ENCODE data around the gene ADAP1. TPM values are rescaled to one million over a fixed set of nuclear protein-coding genes. Genes with fewer than 3 reads are reported as not detected.
"Not testable (repeated sequence)": the region's sequence is repeated elsewhere in the genome, so short reads cannot be mapped to it uniquely, and the experiment has no call there.

Gene ADAP1
- 6.2 and 6.8 TPM in 2 replicates for total RNA-seq (2021)
- long read RNA-seq, transcript ADAP1-217 (11 exons, 2,118 nt): major isoform, 8 of 12 reads
- long read RNA-seq, partial matches to known transcripts: 1 of 12 reads
- long read RNA-seq, other reads (novel, unspliced or antisense): 3 of 12 reads

GRCh38 chr7:954330-955238, at the start of gene ADAP1:
TSS of gene ADAP1 (minus strand) at chr7:954680. CDS start at chr7:954477, 203 bp downstream.
- H3K36me3 Mint-ChIP-seq (ENCODE audit: insufficient read depth in 1 of 3, low read depth in 3 of 3): no peaks in the 10 kb centered on the region; a peak in 1 of 7 replicates
- Histone ChIP-seq H3K27me3 (ENCODE audit: insufficient read depth, low read length) (peaks cover 3% of the 10 kb centered on the region; the same call in 1 of the 2 replicates), H2BK5ac (ENCODE audit: insufficient read length, low read length) (no peak within 1 kb of the TSS), H2BK15ac (ENCODE audit: low read depth, low read length) (no peak within 1 kb of the TSS), H3K56ac (ENCODE audit: insufficient read length, low read depth, low read length) (no peak within 1 kb of the TSS), H3K4me2 (ENCODE audit: insufficient read depth, insufficient read length, low read length) (peak within 1 kb of the TSS; percentile 61), H3K9ac (ENCODE audit: extremely low read depth, insufficient read length, low read length) (no peak within 1 kb of the TSS), H4K20me1 (ENCODE audit: control insufficient read depth, insufficient read depth, insufficient read length) (no peaks in the 10 kb centered on the region), H3K4me1 (ENCODE audit: insufficient read depth, low read length) (no peaks in the 10 kb centered on the region), H4K8ac (replicated peaks; ENCODE audit: insufficient read length, low read depth, low read length) (no peak within 1 kb of the TSS), H4K5ac (ENCODE audit: insufficient read length, low read depth, low read length) (no peak within 1 kb of the TSS), H3K23me2 (ENCODE audit: insufficient read length, low read depth, low read length, poor library complexity, severe bottlenecking) (peaks cover 5% of the 10 kb centered on the region), H3K23ac (ENCODE audit: insufficient read length, low read depth, low read length) (no peak within 1 kb of the TSS), H4K91ac (ENCODE audit: insufficient read length, low read depth, low read length) (no peak within 1 kb of the TSS), H3K79me1 (ENCODE audit: insufficient read depth, low read depth, low read length, poor library complexity, severe bottlenecking) (no peaks in the 10 kb centered on the region), H3K18ac (ENCODE audit: insufficient read length, low read depth, low read length) (no peak within 1 kb of the TSS), H2AFZ (ENCODE audit: low read length) (no peak within 1 kb of the TSS), H2AK5ac (ENCODE audit: insufficient read length, low read length) (no peak within 1 kb of the TSS), H3K4ac (ENCODE audit: low read depth, low read length) (no peak within 1 kb of the TSS), H3T11ph (ENCODE audit: low read length) (no peak within 1 kb of the TSS), H2BK120ac (ENCODE audit: low read depth, low read length, poor library complexity, severe bottlenecking) (no peak within 1 kb of the TSS), H2BK20ac (ENCODE audit: low read depth, low read length, poor library complexity, severe bottlenecking) (no peak within 1 kb of the TSS), H3K27ac (ENCODE audit: insufficient read length, low read depth, low read length) (no peak within 1 kb of the TSS), H3K14ac (ENCODE audit: insufficient read depth, low read length) (no peak within 1 kb of the TSS), H3K9me3 (ENCODE audit: control insufficient read depth, low read depth, low read length) (no peaks in the 10 kb centered on the region), H2BK12ac (ENCODE audit: insufficient read length, low read depth, low read length) (no peak within 1 kb of the TSS), H3K79me2 (ENCODE audit: insufficient read depth, low read length) (no peaks in the 10 kb centered on the region)
- peak; percentile 42 for DNase-seq
- no peak; the same call in 2 of the 3 replicates for TF ChIP-seq CTCF (conservative IDR thresholded peaks at IDR 0.05)
- H3K27ac Mint-ChIP-seq: no peak within 1 kb of the TSS
- H3K27me3 Mint-ChIP-seq (ENCODE audit: low read depth): peaks cover 41% of the 10 kb centered on the region
- peaks cover 0 to 3% of the 10 kb centered on the region in 2 experiments; a peak in 1 of 5 replicates for H3K9me3 Mint-ChIP-seq
- peak within 1 kb of the TSS; percentile 53 to 80 for H3K4me3 Mint-ChIP-seq
- H3K4me1 Mint-ChIP-seq: peaks cover 2 to 7% of the 10 kb centered on the region in 2 experiments
- WGBS (ENCODE audit: extremely low coverage, insufficient read length, low lambda C conversion rate): no CpG with 5 or more reads among the region's 115 CpGs

- H2BK120ac ChIP-seq (ENCODE audit: low read depth, low read length, poor library complexity, severe bottlenecking); H3K27me3 Mint-ChIP-seq (ENCODE audit: low read depth); H3K79me2 ChIP-seq (ENCODE audit: insufficient read depth, low read length); H3K4me2 ChIP-seq (ENCODE audit: insufficient read depth, insufficient read length, low read length); H4K8ac ChIP-seq (replicated peaks; ENCODE audit: insufficient read length, low read depth, low read length); H3K4me3 Mint-ChIP-seq; H3K18ac ChIP-seq (ENCODE audit: insufficient read length, low read depth, low read length); H4K20me1 ChIP-seq (ENCODE audit: control insufficient read depth, insufficient read depth, insufficient read length); H3K14ac ChIP-seq (ENCODE audit: insufficient read depth, low read length); H3K9ac ChIP-seq (ENCODE audit: extremely low read depth, insufficient read length, low read length); H2BK12ac ChIP-seq (ENCODE audit: insufficient read length, low read depth, low read length); H3K27ac ChIP-seq (ENCODE audit: insufficient read length, low read depth, low read length); H4K5ac ChIP-seq (ENCODE audit: insufficient read length, low read depth, low read length); H3T11ph ChIP-seq (ENCODE audit: low read length); H3K9me3 Mint-ChIP-seq; H2BK15ac ChIP-seq (ENCODE audit: low read depth, low read length); H3K9me3 ChIP-seq (ENCODE audit: control insufficient read depth, low read depth, low read length); H3K4me1 ChIP-seq (ENCODE audit: insufficient read depth, low read length); H2AK5ac ChIP-seq (ENCODE audit: insufficient read length, low read length); H2BK20ac ChIP-seq (ENCODE audit: low read depth, low read length, poor library complexity, severe bottlenecking); H3K56ac ChIP-seq (ENCODE audit: insufficient read length, low read depth, low read length); H3K79me1 ChIP-seq (ENCODE audit: insufficient read depth, low read depth, low read length, poor library complexity, severe bottlenecking); H3K27ac Mint-ChIP-seq; DNase-seq; H3K27me3 ChIP-seq (ENCODE audit: insufficient read depth, low read length); H2BK5ac ChIP-seq (ENCODE audit: insufficient read length, low read length); H3K4ac ChIP-seq (ENCODE audit: low read depth, low read length); H4K91ac ChIP-seq (ENCODE audit: insufficient read length, low read depth, low read length); H3K23ac ChIP-seq (ENCODE audit: insufficient read length, low read depth, low read length); H2AFZ ChIP-seq (ENCODE audit: low read length); H3K23me2 ChIP-seq (ENCODE audit: insufficient read length, low read depth, low read length, poor library complexity, severe bottlenecking): not testable (repeated sequence)
- Mint-ChIP-seq H3K4me1 (peaks cover 2 to 18% of the 10 kb centered on the region in 2 experiments; a peak in 2 of 4 replicates), H3K36me3 (ENCODE audit: insufficient read depth in 1 of 3, low read depth in 3 of 3) (peaks cover 4 to 11% (median 9%) of the 10 kb centered on the region in 3 experiments; a peak in 5 of 7 replicates)
- no CpG with 5 or more reads among the region's 7 CpGs for WGBS (ENCODE audit: extremely low coverage, insufficient read length, low lambda C conversion rate)
These were observed 48.0 kb upstream of the ADAP1 start for GRCh38 chr7:1002445-1002844.

Measured in H9 (cell line).